Measurements from ENCODE around the gene HYAL3.
"Not testable (repeated sequence)": the region's sequence is repeated elsewhere in the genome, so short reads cannot be mapped to it uniquely, and the experiment has no call there.

The HYAL3 gene

GRCh38 chr3:50254577-50255250 is 44.5 kb downstream of the HYAL3 start:
- peak; percentile 72 for DNase-seq

- DNase-seq, result peak; percentile 94
These were observed 48.0 kb downstream of the HYAL3 start for GRCh38 chr3:50251220-50251619.

- no peak for DNase-seq
These were observed 48.7 kb downstream of the HYAL3 start for GRCh38 chr3:50250514-50250913.

- no peak for DNase-seq
These were observed 49.7 kb downstream of the HYAL3 start for GRCh38 chr3:50249457-50249856.

GRCh38 chr3:50248387-50248786 is 50.8 kb downstream of the HYAL3 start:
- DNase-seq, result peak; percentile 58

- peak; percentile 99 for DNase-seq
These were observed 52.7 kb downstream of the HYAL3 start for GRCh38 chr3:50246517-50246954.

- DNase-seq, result peak; percentile 60
These were observed 53.2 kb downstream of the HYAL3 start for GRCh38 chr3:50245831-50246516.

- DNase-seq, result no peak
These were observed 53.9 kb downstream of the HYAL3 start for GRCh38 chr3:50245251-50245745.

- DNase-seq, result not testable (repeated sequence)
These were observed 54.4 kb downstream of the HYAL3 start for GRCh38 chr3:50244813-50245212.

- no peak for DNase-seq
These were observed 55.7 kb downstream of the HYAL3 start for GRCh38 chr3:50243543-50243895.

GRCh38 chr3:50242851-50243542 is 56.2 kb downstream of the HYAL3 start:
- DNase-seq, result peak; percentile 75
